T-cell (primary cell): Measurements from ENCODE around the gene ANKRD13A. TPM values are rescaled to one million over a fixed set of nuclear protein-coding genes. Genes with fewer than 3 reads are reported as not detected.
A peak's percentile ranks its signal among the peaks of the same experiment; 100 is the strongest.

Experiments
- ATAC-seq, 4 experiments: fragments of 200-7000 bp in 3 of 4; fragments of 150-1000 bp in 1 of 4; cut with Tn5 transposase; replicated peaks in 1 of 4; 1 replicate in 3 of 4; 2 replicates in 1 of 4; pipeline ENCODE4 v1.10.0; 2021; ENCODE audit warnings: moderate library complexity in 3 of 4, mild to moderate bottlenecking in 2 of 4, moderate number of reproducible peaks in 1 of 4
- CTCF ChIA-PET, 2 donors: fragments of 300-600 bp; sonication (Branson Sonifier 250); formaldehyde crosslinking; loops; one replicate each; lab custom pipeline; 2022; ENCODE audit warnings: antibody characterized with exemption in 2 of 2; lab: Charles Lee
- POLR2A ChIA-PET, 2 donors: fragments of 300-600 bp; sonication (Branson Sonifier 250); formaldehyde crosslinking; loops; one replicate each; lab custom pipeline; 2022; ENCODE audit warnings: antibody characterized with exemption in 2 of 2; lab: Charles Lee
- DNase-seq, 35 experiments: peaks; one replicate each; pipeline versions ENCODE4 v3.0.0 to v3.0.0-alpha.2; 2013 to 2023
- H3K27ac ChIP-seq: one replicate; pipeline ENCODE4 v1.5.1; 2013; ENCODE audit warnings: low read length
- H3K27me3 ChIP-seq, 2 experiments: replicated peaks in 1 of 2; 1 replicate in 1 of 2; 2 replicates in 1 of 2; pipeline versions ENCODE4 v1.6.1 to v1.7.0; 2013; ENCODE audit warnings: low read length in 1 of 2, mixed read lengths in 1 of 2; ENCODE audit not compliant: control insufficient read depth in 2 of 2, insufficient read depth in 2 of 2; ENCODE audit errors: extremely low read depth in 1 of 2
- H3K36me3 ChIP-seq, 2 donors: 1 replicate in 1 of 2; 2 replicates in 1 of 2; pipeline versions ENCODE4 v1.6.1 to v1.7.0; 2013; ENCODE audit warnings: low read length in 1 of 2; ENCODE audit not compliant: control insufficient read depth in 2 of 2, insufficient read depth in 1 of 2; ENCODE audit errors: extremely low read depth in 1 of 2
- H3K4me1 ChIP-seq, 2 experiments: 1 replicate in 1 of 2; 2 replicates in 1 of 2; pipeline versions ENCODE4 v1.6.1 to v1.7.0; 2013; ENCODE audit warnings: low read length in 2 of 2, mixed read lengths in 1 of 2; ENCODE audit not compliant: insufficient read depth in 2 of 2, control insufficient read depth in 1 of 2; ENCODE audit errors: extremely low read depth in 1 of 2
- H3K4me3 ChIP-seq, 2 donors: 1 replicate in 1 of 2; 2 replicates in 1 of 2; pipeline versions ENCODE4 v1.5.1 to v1.7.0; 2013; ENCODE audit warnings: mild to moderate bottlenecking in 2 of 2, low read length in 1 of 2, moderate library complexity in 1 of 2; ENCODE audit not compliant: control insufficient read depth in 1 of 2; ENCODE audit errors: extremely low read depth in 1 of 2
- H3K9me3 ChIP-seq: 2 replicates; pipeline ENCODE4 v1.7.0; 2013
- H3K27ac Mint-ChIP-seq, 2 donors: one replicate each; pipeline ENCODE4 v1.8.0; 2020 to 2021; ENCODE audit warnings: mild to moderate bottlenecking in 2 of 2, mixed read lengths in 2 of 2
- H3K27me3 Mint-ChIP-seq, 2 donors: one replicate each; pipeline ENCODE4 v1.8.0; 2021 to 2022; ENCODE audit warnings: mixed read lengths in 2 of 2
- H3K36me3 Mint-ChIP-seq: one replicate; pipeline ENCODE4 v1.8.0; 2021; ENCODE audit warnings: mixed read lengths
- H3K4me1 Mint-ChIP-seq, 3 donors: one replicate each; pipeline ENCODE4 v1.8.0; 2020 to 2022; ENCODE audit warnings: mixed read lengths in 3 of 3, mild to moderate bottlenecking in 1 of 3
- H3K4me3 Mint-ChIP-seq, 3 donors: one replicate each; pipeline ENCODE4 v1.8.0; 2020 to 2022; ENCODE audit warnings: mild to moderate bottlenecking in 3 of 3, mixed read lengths in 3 of 3, moderate library complexity in 3 of 3
- H3K9me3 Mint-ChIP-seq, 3 donors: one replicate each; pipeline ENCODE4 v1.8.0; 2020 to 2022; ENCODE audit warnings: mixed read lengths in 3 of 3
- WGBS: methylation state at CpG from one replicate; pipeline ENCODE4 v1.1.5; 2013; ENCODE audit warnings: missing lambda C conversion rate; ENCODE audit not compliant: insufficient coverage; 5-methylcytosine and 5-hydroxymethylcytosine counted together
- total RNA-seq, 35 experiments: library from RNA in 6 of 35; stranded (reverse) in 6 of 35; fragments of 120-200 nt in 1 of 35; gene quantifications; one replicate each; pipeline versions ENCODE4 v1.2.1 to v1.2.4 and lab custom pipeline; 2013 to 2026

ANKRD13A gene
- total RNA-seq, 5 donors from 2014 or later (not counting 1 experiment from before 2014, with no cell fraction given) = 63.8 to 87.0 (median 76.8) TPM

DNA sequence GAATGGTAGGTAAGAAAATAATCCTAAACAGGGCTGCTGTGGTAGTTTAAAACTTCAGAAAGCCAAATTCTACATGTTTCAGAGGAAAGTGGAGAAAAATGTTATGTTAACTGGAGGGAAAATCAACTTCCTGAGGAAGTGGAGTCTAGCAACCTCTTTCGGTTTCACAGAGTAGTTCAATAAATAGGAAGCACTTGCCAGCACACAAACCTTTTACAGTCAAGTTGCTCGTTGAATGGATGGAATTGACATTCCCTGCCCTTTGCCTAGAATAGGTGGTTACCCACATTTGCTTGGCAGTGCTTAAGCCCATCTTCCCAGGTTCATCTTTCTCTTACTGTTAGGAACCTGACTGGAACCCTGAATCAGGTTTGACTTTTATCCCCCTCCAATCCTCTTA is 15.9 kb downstream of the ANKRD13A start:
- H3K9me3 ChIP-seq = no peaks in the 10 kb centered on the region
- Mint-ChIP-seq H3K36me3 (peaks cover 44% of the 10 kb centered on the region), H3K9me3 (no peaks in the 10 kb centered on the region), H3K4me1 (peaks cover 38 to 42% (median 40%) of the 10 kb centered on the region in 3 donors), H3K27ac (peak overlapping the region; percentile 85 to 88), H3K27me3 (no peaks in the 10 kb centered on the region), H3K4me3 (peak overlapping the region in 1 of 3 donors; percentile 31)
- CTCF ChIA-PET = no interaction called here
- ATAC-seq (peak; percentile 60 to 73 (median 63)), DNase-seq (peak in 2 of 35 experiments; percentile 8 to 60)
- H3K4me1 ChIP-seq = peaks cover 7 to 19% of the 10 kb centered on the region in 2 experiments
- H3K27me3 ChIP-seq = no peaks in the 10 kb centered on the region
- POLR2A ChIA-PET = no interaction called here
- peaks cover 8 to 68% of the 10 kb centered on the region in 2 donors for H3K36me3 ChIP-seq
- WGBS = 0% methylated on average over 2 of the region's 2 CpGs
- peak overlapping the region; percentile 40 for H3K27ac ChIP-seq
- no peak overlapping the region for H3K4me3 ChIP-seq

- ATAC-seq = no peak
- no peaks in the 10 kb centered on the region for H3K4me1 Mint-ChIP-seq
- Histone ChIP-seq H3K36me3 (peaks cover 13 to 89% of the 10 kb centered on the region in 2 donors), H3K27me3 (no peaks in the 10 kb centered on the region), H3K9me3 (no peaks in the 10 kb centered on the region), H3K27ac (no peak overlapping the region), H3K4me1 (no peaks in the 10 kb centered on the region), H3K4me3 (no peak overlapping the region)
- DNase-seq = no peak
- no peak overlapping the region for H3K27ac Mint-ChIP-seq
- 100% methylated on average over 4 of the region's 4 CpGs for WGBS
- POLR2A ChIA-PET = no interaction called here
- no peak overlapping the region for H3K4me3 Mint-ChIP-seq
- CTCF ChIA-PET = interaction anchor here in 1 of 2 donors (0.6 to 0.7 kb wide), 3 partner anchors 579 to 1891 kb away, joined by 3 to 4 read pairs (median 3); no protein-coding TSS in a partner anchor
- H3K36me3 Mint-ChIP-seq = peaks cover 52% of the 10 kb centered on the region
- no peaks in the 10 kb centered on the region for H3K27me3 Mint-ChIP-seq
- H3K9me3 Mint-ChIP-seq = no peaks in the 10 kb centered on the region
Observed at GRCh38 chr12:110020956-110021355, 21.7 kb downstream of the ANKRD13A start.

DNA sequence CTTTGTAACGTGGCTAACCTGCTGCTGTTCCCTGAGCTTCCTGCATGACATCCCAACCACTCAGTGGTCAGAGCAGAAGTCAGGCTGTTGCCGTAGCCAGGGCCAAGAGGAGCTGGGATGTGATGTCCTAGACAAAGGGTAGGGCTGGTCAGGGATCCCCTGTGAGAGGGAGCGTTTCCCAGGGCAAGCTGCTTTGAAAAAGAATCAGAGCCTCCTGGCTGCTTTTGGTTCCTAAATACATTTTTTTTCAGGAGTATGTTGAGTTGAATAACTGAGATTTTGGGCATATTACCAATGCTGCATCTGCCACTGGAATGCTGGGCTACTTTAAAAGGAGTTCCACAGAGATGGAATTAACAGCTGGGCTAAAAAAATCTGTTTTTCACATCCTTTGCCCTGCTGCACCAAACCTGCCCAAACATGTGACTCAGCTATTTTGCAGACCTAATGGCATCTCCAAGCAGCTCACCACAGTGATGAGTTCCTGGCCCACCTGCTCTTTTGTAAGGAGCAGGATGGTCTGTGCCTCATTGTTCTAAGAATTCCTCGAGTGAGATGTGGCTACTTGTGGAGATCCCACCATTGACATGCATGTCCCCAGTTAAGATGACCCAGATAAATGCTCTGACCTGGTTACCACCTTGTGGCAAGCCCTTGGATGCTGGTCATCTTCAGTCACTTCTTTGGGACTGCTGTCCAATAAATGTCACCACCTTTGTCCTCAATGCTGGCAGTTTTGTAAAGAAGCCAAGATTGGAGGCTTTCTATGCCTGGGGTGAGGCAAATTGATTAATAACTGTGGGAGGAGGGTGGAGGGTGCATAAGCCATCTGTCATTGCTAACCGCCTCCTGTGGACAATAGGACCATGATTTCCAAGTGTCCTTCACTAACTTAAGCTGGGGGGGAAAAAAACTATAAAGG is 24.1 kb downstream of the ANKRD13A start:
- H3K36me3 Mint-ChIP-seq = peaks cover 54% of the 10 kb centered on the region
- H3K9me3 ChIP-seq = no peaks in the 10 kb centered on the region
- POLR2A ChIA-PET = interaction anchor here in 1 of 2 donors (0.6 kb wide), 1 partner anchor 19 kb away, joined by 3 read pairs; no protein-coding TSS in a partner anchor
- no peak overlapping the region for H3K4me3 Mint-ChIP-seq
- H3K4me3 ChIP-seq = no peak overlapping the region
- no peaks in the 10 kb centered on the region for H3K9me3 Mint-ChIP-seq
- H3K36me3 ChIP-seq = peaks cover 19 to 84% of the 10 kb centered on the region in 2 donors
- peak overlapping the region in 1 of 2 donors; percentile 52 for H3K27ac Mint-ChIP-seq
- H3K27me3 Mint-ChIP-seq = no peaks in the 10 kb centered on the region
- H3K4me1 ChIP-seq = no peaks in the 10 kb centered on the region
- H3K27ac ChIP-seq = no peak overlapping the region
- no peak for DNase-seq
- H3K4me1 Mint-ChIP-seq = no peaks in the 10 kb centered on the region
- ATAC-seq = no peak
- 97% methylated on average over 3 of the region's 5 CpGs for WGBS
- H3K27me3 ChIP-seq = no peaks in the 10 kb centered on the region
- CTCF ChIA-PET = interaction anchor here in 1 of 2 donors (0.5 to 0.7 kb wide), 2 partner anchors 176 to 519 kb away, joined by 3 to 4 read pairs; no protein-coding TSS in a partner anchor

GRCh38 chr12:110024051-110024450 is 24.8 kb downstream of the ANKRD13A start:
- WGBS = no CpG with 5 or more reads among the region's 2 CpGs
- ATAC-seq (no peak), DNase-seq (no peak)
- Mint-ChIP-seq H3K27ac (peak overlapping the region; percentile 6 to 55), H3K36me3 (peaks cover 50% of the 10 kb centered on the region), H3K4me3 (no peak overlapping the region), H3K4me1 (no peaks in the 10 kb centered on the region), H3K27me3 (no peaks in the 10 kb centered on the region), H3K9me3 (no peaks in the 10 kb centered on the region)
- H3K27ac ChIP-seq = no peak overlapping the region
- H3K36me3 ChIP-seq = peaks cover 19 to 81% of the 10 kb centered on the region in 2 donors
- no peaks in the 10 kb centered on the region for H3K27me3 ChIP-seq
- H3K9me3 ChIP-seq = no peaks in the 10 kb centered on the region
- CTCF ChIA-PET = interaction anchor here in 1 of 2 donors (0.7 kb wide), 2 partner anchors 14 to 177 kb away, joined by 3 read pairs; no protein-coding TSS in a partner anchor
- no peak overlapping the region for H3K4me3 ChIP-seq
- H3K4me1 ChIP-seq = no peaks in the 10 kb centered on the region
- POLR2A ChIA-PET = interaction anchor here (0.6 to 0.8 kb wide), 5 partner anchors 20 to 728 kb away, joined by 3 read pairs; no protein-coding TSS in a partner anchor

GRCh38 chr12:110028323-110028722 is 29.1 kb downstream of the ANKRD13A start:
- ChIA-PET POLR2A (no interaction called here), CTCF (interaction anchor here in 1 of 2 donors (0.7 to 1.2 kb wide), 2 partner anchors 61 to 181 kb away, joined by 3 to 4 read pairs; no protein-coding TSS in a partner anchor)
- no peak for ATAC-seq
- Histone ChIP-seq H3K36me3 (peaks cover 16 to 69% of the 10 kb centered on the region in 2 donors), H3K27ac (no peak overlapping the region), H3K4me3 (no peak overlapping the region), H3K4me1 (no peaks in the 10 kb centered on the region), H3K27me3 (no peaks in the 10 kb centered on the region), H3K9me3 (no peaks in the 10 kb centered on the region)
- H3K36me3 Mint-ChIP-seq = peaks cover 43% of the 10 kb centered on the region
- no peaks in the 10 kb centered on the region for H3K4me1 Mint-ChIP-seq
- WGBS = 94% methylated on average over 4 of the region's 6 CpGs
- no peak for DNase-seq
- H3K27ac Mint-ChIP-seq = peak overlapping the region in 1 of 2 donors; percentile 30
- H3K9me3 Mint-ChIP-seq = no peaks in the 10 kb centered on the region
- H3K4me3 Mint-ChIP-seq = no peak overlapping the region
- H3K27me3 Mint-ChIP-seq = no peaks in the 10 kb centered on the region

DNA sequence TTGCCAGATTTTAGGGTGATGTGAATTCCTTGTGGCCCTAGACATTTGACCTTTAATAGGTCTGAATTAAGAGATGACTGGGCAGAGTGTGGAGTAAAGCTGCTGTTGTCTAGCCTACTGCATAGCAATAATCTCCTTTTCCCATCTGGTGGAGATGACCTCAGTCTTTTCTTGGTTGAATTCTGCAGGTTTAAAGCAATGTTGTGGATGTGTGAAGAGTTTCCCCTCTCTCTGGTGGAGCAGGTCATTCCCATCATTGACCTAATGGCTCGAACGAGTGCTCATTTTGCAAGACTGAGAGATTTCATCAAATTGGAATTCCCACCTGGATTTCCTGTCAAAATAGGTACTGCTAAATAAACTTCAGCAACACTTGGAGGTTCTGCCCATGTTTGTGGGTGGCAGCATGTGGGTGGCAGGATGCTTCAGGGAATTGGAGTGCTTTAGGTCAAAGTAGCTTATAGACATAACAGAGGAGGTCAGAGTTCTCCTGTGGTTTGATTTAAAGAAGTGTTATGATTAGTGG is 30.1 kb downstream of the ANKRD13A start:
- CTCF ChIA-PET = interaction anchor here in 1 of 2 donors (0.6 kb wide), 1 partner anchor 175 kb away, joined by 3 read pairs; no protein-coding TSS in a partner anchor
- Mint-ChIP-seq H3K4me3 (no peak overlapping the region), H3K27ac (peak overlapping the region in 1 of 2 donors; percentile 44), H3K4me1 (no peaks in the 10 kb centered on the region), H3K9me3 (no peaks in the 10 kb centered on the region), H3K27me3 (no peaks in the 10 kb centered on the region), H3K36me3 (peaks cover 45% of the 10 kb centered on the region)
- no peak for ATAC-seq
- POLR2A ChIA-PET = no interaction called here
- Histone ChIP-seq H3K27ac (no peak overlapping the region), H3K27me3 (no peaks in the 10 kb centered on the region), H3K4me1 (no peaks in the 10 kb centered on the region), H3K36me3 (peaks cover 16 to 70% of the 10 kb centered on the region in 2 donors), H3K9me3 (no peaks in the 10 kb centered on the region), H3K4me3 (no peak overlapping the region)
- no peak for DNase-seq
- WGBS = no CpG with 5 or more reads among the region's 2 CpGs
